ENCODE results near the gene DBX1.
A peak's percentile ranks its signal among the peaks of the same experiment; 100 is the strongest.
"Not testable (repeated sequence)": the region's sequence is repeated elsewhere in the genome, so short reads cannot be mapped to it uniquely, and the experiment has no call there.

Gene DBX1

DNA sequence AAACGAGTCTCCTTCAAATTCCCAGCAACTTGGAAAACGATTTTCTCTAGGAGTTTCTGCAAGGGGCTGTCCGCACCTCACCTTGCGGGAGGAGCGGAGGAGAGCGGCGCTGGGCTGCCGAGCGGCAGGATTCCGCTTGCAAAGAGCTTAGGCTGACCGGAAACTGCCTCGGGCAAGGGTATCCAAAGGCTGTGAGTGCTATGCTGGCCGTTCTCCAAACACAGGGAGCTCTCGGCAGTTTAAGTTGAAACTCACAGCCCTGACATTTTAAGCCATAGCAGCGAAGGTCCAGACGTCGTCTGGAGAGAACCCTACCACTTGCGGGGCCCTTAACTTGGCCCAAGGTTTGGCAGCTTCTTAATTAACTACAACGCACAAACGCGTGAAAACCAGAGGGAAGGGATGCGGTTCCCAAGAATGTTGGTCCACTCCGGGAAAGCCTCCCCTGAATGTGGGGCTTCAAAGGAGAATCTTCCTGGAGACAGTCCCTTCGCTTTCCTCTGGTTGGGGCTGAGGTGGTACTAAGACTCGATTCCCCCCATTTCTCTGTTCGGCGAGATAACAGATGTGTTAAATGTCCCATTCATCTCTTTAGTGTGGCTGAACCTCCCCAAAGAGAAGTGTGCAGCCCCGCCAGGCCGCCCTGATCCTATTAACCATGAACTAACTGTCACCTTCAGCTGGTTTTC is 1.1 kb upstream of the DBX1 start:
- no peak for DNase-seq (ENCODE audit: low read depth)

DNA sequence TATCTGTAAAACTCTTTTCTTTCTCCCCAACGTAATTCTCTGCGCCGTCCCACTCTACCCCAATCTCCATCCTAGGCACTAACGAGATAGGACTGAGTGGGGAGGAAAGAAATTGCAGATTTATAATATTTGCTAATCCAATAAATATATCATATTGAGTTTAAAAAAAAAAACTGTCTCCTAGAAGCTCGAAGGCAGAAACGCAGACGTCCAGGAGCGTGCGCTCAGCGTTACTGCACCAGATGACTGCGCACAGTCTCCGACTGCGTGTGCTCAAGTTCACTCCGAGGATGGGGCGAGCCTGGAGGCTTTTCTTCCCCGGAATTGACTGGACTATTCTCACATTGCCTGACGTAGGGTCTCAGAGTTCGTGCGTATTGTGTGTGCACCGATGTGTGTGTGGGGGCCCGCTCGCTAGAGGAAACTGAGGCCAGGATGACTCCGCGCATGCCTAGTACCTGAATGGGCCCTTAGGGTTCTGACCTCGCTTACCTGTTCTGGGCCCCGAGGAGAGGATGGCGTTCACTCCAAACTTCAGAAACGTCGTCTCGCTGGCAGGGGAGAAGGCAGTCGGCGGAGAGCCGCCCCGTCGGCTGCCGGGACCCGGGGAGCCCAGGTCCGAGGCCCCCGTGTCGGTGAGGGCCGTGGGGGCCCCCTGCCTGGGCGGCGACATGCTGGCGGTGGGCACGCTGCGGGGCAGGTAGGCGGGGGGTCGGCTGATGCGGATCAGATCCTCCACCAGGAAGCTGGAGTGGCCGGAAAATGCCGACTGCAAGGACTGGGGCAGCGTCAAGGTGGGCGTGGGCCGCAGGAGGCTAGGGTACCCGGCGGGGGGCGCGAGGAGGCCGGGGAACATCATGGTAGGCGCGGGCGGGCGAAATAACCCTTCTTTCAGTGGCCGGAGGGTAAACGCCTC is 551 bp downstream of the DBX1 start:
- DNase-seq (ENCODE audit: low read depth): no peak

DNA sequence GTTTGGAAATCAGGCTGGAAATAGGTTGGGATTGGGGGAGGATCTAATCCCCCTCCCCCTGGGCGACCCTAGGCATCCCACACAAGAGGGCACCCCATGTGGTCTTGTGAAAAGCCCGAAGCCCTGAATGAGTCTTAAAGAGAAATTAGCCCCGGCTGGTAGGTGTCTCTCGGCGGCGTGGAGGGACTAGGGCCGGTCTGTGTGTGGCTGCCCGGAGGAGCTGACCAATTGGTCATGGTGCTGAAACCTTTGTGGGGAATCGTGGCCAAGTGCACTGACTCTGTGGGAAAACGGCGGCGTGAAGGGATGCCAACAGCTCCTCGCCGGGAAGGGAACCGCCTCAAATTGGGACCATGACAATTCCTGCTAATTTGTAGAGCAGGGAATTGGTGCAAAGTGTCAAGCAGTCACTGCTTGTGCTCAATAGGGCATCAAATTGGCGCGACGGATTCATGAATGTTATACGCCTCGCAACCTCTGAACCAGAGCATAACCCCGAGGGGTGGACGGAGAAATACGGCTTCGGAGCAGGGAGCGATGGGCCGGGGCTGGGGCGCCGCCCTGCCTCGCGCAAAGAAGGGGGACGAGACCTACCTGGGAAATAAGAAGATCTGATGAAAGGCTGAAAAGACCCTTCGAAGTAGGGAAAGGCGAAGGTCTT is 1.5 kb downstream of the DBX1 start:
- DNase-seq (ENCODE audit: low read depth): no peak

- no peak for DNase-seq (ENCODE audit: low read depth)
Measured at GRCh38 chr11:20157728-20158127, 2.5 kb downstream of the DBX1 start.

DNA sequence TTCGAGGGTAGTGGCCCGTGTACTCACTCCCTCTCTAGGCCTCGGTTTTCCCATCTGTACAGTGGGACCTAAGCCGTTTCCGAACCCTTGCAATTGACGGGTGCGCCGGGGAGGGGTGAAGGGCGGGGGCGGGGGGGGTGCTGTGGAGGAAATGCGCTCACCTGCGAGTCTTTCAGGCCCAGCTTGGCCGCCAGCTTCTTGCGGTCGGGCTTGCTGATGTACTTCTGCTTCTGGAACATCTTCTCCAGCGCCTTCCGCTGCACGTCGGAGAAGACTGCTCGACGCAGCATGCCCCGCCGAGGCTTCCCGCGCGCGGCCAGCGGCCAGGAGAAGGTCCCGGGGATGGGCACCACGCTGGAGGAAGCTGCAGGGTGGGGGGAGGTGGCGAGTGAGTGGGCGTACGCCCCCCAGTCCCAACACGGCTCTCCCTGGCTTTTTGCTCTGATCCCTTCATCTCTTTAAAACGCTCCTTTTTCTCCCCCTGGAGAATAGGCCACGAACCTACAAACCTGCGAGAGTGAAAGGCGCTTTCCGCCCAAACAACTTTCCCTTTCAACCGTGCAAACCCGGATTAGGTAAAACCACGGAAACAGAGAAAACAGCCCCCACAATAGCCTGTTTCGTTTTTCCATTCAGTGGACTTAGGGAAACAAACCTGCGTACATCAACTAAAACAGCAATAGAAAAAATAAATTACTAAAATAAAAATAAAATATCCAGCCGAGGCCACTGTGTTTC is 3.2 kb downstream of the DBX1 start:
- no peak for DNase-seq (ENCODE audit: low read depth)

DNA sequence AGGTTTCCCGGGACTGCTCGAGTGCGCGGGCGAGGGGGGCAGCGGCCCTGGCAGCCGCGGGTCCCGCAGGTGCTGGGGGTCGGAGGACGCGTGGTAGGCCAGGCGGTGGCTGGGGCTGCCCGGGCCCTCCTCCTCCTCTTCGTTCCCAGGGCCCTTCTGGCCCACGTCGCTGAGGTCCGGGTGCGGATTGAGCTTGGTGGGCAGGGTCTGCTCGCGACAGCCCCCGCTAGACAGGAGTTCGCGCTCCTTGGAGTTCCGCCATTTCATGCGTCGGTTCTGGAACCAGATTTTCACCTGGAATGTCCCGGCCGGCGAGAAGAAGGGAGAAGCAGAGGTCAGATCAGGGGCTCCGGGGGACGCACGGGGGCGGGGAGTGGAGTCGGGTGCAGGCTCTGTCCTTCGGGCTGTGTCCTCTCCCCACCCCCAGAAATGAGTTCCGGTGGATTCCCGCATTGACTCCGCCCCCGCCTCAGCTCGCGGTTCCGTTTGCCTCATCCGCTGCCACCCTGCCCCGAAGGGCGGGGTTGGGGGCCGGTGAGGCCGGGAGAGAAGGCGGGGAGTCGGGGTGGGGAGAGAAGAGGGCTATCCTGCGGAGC is 3.9 kb downstream of the DBX1 start:
- peak; percentile 9 for DNase-seq (ENCODE audit: low read depth)

GRCh38 chr11:20155683-20156279 is 4.5 kb downstream of the DBX1 start:
- DNase-seq (ENCODE audit: low read depth): no peak

DNA sequence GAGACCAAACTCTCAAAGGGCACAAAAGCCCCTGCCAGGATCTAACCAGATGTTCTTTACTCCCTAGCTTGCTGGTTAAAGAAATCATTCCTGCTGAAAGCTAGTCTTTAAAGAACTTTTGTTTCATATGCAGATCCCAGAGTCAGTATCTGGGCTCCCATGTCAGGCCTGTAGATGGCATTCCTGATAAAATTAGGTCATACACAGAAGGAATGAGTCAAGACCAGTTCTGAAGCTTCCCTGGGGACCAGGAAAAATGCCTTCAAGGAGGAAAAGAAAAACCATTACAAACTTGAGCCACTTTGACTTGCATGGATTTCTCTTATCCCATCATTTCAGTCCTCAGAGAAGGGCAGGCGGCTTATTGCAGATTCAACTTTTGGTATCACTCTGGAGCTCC is 5.9 kb downstream of the DBX1 start:
- DNase-seq (ENCODE audit: low read depth): no peak

DNA sequence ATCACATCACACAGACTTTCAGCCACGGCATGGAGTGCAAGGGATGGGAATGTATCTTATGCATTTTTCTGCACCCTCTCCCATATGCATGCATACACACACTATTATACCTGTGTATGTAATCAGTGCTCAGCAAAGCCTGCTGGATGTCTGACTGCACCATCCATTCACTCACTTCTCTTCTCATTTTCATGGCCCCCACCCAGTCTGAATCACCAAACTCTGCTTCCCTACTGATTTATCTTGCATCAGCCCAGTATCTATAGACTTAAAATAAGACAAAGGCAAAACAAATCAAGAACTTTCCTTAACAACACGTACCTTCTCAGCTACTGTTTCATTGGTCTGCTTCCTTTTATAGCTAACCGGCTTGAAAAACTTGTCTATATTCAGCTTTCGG is 21.6 kb downstream of the DBX1 start:
- DNase-seq (ENCODE audit: low read depth): no peak

- no peak for DNase-seq (ENCODE audit: low read depth)
Measured at GRCh38 chr11:20137637-20138036, 22.6 kb downstream of the DBX1 start.

- no peak for DNase-seq (ENCODE audit: low read depth)
Measured at GRCh38 chr11:20134991-20135736, 25.1 kb downstream of the DBX1 start.

- no peak for DNase-seq (ENCODE audit: low read depth)
Measured at GRCh38 chr11:20132667-20133039, 27.6 kb downstream of the DBX1 start.

DNA sequence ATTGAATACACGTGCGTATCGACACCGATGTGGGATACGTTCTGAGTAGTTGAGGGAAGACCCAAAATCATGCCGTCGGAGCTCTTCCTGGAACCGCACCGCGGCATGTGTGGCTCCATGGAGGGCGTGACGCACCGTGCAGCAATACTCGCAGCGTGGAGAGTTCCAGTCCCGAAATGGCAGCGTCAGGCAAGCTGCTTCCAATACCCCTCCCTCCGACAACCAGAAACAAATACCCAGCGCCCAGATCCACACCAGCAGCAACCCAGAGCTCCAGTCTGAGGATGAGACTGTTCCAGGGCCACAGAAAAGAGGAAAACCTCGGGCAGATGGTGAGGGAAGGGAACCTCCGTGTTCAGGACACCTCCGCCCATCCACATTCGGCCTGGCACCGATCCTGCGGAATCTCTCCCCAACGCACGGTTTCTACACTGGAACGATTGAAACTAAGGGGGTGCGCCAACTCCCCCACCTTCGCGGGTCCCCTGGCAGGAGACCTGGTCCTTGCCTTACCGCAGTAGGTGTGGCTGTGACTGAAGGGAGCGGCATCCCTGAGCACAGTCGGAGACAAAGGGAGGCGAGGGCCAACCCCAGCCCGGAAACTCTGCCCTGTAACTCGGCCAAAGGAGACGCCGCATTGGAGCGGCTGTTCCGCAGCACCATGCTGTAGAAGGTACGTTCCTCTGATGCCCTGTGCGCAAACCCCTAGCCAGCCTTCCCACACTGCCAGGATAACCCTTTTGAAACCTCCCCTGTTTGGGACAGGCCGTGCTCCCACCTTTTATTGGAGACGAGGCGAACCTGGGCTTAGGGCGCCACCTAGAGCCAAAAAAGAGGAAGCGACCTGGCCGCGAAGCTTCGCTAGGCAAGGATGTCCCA is 28.2 kb downstream of the DBX1 start:
- peak; percentile 22 for DNase-seq (ENCODE audit: low read depth)

GRCh38 chr11:20129665-20130064 is 30.6 kb downstream of the DBX1 start:
- DNase-seq (ENCODE audit: low read depth): no peak

DNA sequence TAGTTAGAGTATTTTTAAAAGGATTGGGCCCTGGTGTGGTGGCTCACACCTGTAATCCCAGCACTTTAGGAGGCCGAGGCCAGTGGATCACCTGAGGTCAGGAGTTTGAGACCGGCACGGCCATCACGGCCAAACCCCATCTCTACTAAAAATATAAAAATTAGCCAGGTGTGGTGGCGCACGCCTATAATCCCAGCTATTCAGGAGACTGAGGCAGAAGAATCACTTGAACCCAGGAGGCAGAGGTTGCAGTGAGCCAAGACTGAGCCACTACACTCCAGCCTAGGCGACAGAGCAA is 31.8 kb downstream of the DBX1 start:
- not testable (repeated sequence) for DNase-seq (ENCODE audit: low read depth)

- peak; percentile 56 for DNase-seq (ENCODE audit: low read depth)
Measured at GRCh38 chr11:20127671-20128527, 32.4 kb downstream of the DBX1 start.

GRCh38 chr11:20126724-20127123 is 33.6 kb downstream of the DBX1 start:
- no peak for DNase-seq (ENCODE audit: low read depth)

- DNase-seq (ENCODE audit: low read depth): no peak
Measured at GRCh38 chr11:20125927-20126326, 34.3 kb downstream of the DBX1 start.

DNA sequence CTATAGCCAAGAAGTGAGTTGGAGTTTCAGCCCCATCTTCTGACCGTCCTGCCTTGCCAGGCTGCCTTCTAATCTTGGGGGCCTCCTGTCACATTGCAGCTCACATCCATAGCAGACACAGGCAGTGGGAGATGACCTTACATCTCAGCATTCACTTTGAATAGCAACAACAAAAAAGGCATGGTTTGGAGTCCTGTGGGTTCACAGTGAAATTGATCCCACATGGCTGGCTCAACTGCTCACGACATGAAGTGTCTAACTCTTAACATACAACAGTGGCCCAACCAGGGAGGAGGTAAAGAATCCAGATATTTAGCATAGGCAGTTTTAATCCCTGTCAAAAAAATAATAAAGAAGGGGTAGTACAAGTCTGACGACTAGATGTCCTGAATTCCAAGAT is 38.1 kb downstream of the DBX1 start:
- no peak for DNase-seq (ENCODE audit: low read depth)

Data from activated gamma-delta T cell treated with anti-CD3 and anti-CD28 coated beads, Interleukin-2, amount 50 U/mL, for 16 hours (primary cell).